Endometrium (tissue), 2 donors: ENCODE measurements around the gene LGALS9C.
"Not testable (repeated sequence)": the region's sequence is repeated elsewhere in the genome, so short reads cannot be mapped to it uniquely, and the experiment has no call there.

Source experiments
- FAIRE-seq: peaks from 2 replicates; lab custom pipeline; 2012; peaks lifted over from hg19 to GRCh38; lab: Jason Lieb, UNC
- donor health status: control.
- donor health status: control.

LGALS9C gene

DNA sequence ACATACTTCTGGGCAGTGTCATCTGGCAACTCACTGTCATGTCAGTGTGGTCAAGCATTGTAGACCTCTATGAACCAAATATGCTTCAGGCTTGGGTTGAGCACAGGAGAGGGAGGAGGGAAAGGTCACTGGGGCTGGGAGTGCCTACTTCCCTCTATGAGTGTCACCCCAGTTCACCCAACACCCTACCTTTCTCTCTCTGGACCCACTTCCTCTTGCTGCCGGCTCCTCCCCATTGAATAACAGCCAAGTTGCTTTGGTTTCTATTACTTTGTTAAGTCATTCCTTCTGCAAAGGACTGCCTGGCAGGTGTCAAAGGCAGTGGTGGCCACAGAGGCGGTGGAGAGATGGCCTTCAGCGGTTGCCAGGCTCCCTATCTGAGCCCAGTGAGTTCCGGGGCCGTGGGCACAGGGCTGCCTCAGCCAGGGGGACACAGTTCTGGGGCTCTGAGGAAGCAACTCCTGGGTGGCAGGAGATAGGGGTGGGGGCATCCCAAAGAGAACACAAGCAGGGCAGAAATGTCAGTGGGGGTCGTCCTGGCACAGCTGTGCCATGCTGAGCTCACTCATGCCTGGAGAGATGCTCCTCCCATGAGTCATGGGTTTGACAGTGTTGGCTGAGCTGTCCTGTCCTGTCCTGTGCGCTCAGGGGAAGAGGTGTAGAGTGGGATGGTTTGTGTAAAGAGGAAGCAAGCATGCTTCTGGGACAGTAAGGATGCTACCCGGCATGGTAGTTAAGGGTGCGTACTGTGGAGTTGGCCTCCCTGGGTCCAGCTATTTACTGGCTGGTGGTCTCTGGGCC, at the start of gene LGALS9C:
TSS of gene LGALS9C (plus strand) at position 282 of the 801 bp plus-strand sequence. CDS start at position 348, 66 bp downstream.
- FAIRE-seq, result not testable (repeated sequence)

DNA sequence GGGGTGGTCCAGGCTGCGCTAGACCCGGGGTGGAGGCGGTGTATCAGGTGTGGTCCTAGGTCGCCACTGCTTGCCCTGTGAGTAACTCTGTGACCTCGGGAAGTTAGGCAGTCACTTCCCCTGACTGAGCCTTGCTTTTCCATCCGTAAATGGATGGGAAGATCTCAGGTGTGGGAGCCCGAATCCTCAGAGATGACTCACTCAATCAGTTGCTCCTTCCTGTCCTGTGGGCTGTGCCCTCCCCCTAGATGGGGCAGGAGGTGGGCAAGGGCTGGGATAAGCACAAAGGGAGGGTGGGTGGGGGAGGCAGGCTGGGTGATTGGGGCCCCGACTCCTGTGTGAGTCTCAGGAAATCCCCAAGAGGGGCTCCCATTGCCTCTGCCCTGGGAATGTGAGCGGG, 44.4 kb upstream of the LGALS9C start:
- not testable (repeated sequence) for FAIRE-seq

- not testable (repeated sequence) for FAIRE-seq
Measured at GRCh38 chr17:18439465-18439870, 37.1 kb upstream of the LGALS9C start.

GRCh38 chr17:18442093-18442492, 34.5 kb upstream of the LGALS9C start:
- not testable (repeated sequence) for FAIRE-seq

DNA sequence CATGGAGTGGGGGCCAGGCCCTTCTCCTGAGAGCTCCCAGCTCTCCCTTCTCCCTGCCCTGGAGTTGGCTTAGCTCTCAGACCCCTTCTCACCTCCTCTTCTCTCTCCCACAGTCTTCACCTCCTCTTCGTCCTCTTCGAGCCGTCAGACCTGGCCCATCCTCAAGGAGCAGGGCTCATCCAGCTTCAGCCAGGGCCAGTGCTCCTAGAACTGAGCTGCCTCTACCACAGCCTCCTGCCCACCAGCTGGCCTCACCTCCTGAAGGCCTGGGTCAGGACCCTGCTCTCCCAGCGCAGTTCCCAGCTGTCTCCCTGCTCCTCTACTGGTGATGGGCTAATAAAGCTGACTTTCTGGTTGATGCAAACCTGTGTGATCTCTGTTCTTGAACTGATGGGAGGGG, 34.1 kb upstream of the LGALS9C start:
- not testable (repeated sequence) for FAIRE-seq

- not testable (repeated sequence) for FAIRE-seq
Measured at GRCh38 chr17:18447476-18448205, 28.9 kb upstream of the LGALS9C start.

DNA sequence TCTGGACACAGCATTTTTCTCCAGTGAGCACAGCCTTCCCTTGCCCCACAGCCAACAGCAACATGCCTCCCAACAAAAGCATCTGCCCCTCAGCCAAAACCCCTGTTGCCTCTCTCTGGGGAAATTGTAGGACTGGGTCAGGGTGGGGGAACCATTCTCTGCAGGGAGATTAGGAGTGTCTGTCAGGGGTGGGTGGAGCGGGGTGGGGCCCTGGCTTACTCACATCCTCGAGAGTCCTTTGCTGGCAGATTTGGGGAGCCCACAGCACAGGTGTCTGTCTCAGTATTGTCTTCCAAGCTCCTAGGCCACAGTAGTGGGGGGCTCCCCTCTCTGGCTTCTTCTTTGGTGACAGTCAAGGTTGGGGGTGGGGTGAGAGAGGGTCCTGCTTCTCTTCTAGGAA, 28.3 kb upstream of the LGALS9C start:
- FAIRE-seq, result not testable (repeated sequence)

- FAIRE-seq, result not testable (repeated sequence)
Measured at GRCh38 chr17:18449833-18450232, 26.8 kb upstream of the LGALS9C start.

GRCh38 chr17:18450998-18451397, 25.6 kb upstream of the LGALS9C start:
- not testable (repeated sequence) for FAIRE-seq

GRCh38 chr17:18451969-18452368, 24.6 kb upstream of the LGALS9C start:
- not testable (repeated sequence) for FAIRE-seq

GRCh38 chr17:18459035-18459434, 17.6 kb upstream of the LGALS9C start:
- FAIRE-seq, result not testable (repeated sequence)

DNA sequence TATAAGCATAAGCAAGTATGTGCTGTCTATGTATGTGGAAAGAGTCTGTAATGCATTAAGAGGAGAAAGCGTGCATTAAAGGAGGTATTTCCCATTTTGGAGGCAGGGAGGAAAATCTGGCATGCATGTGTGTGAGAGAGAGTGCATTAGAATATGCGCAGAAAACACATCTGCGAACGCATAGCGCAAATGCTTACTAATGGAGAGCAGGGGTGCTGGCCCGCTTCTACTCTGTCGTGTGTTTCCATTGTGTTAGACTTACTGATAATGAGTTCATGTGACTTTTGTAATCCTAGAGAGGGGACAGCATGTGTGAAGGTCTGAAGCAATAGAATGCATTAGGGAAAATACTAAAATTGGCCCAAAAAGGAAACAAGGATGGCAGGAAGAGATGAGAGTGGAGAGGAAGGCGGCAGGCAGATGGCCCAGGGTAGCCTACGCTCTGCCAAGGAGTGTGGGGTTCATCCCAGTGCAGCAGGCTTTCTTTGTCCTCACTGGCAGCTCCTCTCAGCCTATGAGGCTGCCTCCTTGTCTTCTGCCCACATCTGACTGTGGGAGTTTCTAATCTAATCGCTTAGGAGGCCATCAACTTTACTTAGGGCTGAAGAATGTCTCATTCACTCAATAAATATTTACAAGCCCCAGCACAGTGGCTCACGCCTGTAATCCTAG, 12.6 kb upstream of the LGALS9C start:
- not testable (repeated sequence) for FAIRE-seq

DNA sequence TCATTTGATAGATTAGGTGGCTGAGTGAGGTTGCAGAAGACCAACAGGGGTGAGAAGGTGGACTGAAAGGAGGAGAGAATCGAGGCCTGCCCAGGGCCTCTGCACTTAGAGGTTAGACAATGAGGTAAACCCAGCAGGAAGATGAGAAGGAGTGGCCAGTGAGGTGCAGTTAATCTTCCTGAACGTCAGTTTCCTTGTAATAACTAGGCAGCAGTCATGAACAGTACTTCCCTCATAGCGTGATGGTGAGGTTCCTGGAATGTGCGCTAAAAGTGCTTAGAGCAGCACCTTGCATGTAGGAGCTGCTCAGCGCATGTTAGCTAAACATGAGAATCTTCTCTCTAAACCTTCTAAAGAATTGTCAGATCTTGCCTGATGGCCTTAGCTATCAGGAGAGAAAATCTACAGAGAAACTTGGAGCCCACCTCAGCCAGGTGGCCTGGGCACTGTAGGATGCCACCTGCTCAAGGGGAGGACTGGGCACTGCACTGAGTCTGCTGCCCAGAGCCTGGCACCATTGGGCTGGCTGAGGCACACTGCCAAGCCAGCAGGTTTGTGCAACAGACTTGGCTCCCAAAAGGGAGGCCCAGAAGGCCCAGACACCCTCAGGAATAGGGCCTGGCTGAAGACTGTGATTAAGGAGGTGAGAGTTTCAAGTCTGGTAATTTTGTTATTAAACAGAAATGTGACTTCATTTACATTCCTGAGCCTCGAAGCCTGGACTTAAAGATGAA, 10.2 kb upstream of the LGALS9C start:
- not testable (repeated sequence) for FAIRE-seq

DNA sequence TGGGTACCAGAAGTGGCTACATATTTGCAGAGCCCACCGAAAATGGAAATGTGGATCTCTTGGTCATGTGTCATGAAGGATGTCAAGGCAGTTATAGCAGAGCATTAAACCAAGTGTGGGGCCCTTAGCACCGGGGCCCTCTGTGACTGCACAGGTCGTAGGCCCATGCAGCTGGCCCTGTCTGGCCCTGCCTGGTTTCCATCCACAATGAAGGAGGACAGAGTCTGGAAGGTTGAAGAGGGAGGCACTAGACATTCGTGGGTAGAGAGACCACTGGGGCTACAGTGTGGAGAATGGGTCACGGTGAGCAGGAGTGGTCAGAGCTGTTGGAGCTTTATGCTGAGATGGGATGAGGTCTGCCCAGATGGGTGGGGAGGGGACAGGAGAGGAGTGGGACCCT, 9.6 kb upstream of the LGALS9C start:
- FAIRE-seq, result not testable (repeated sequence)

- FAIRE-seq, result peak; percentile 85
Measured at GRCh38 chr17:18468472-18469171, 8.0 kb upstream of the LGALS9C start.

DNA sequence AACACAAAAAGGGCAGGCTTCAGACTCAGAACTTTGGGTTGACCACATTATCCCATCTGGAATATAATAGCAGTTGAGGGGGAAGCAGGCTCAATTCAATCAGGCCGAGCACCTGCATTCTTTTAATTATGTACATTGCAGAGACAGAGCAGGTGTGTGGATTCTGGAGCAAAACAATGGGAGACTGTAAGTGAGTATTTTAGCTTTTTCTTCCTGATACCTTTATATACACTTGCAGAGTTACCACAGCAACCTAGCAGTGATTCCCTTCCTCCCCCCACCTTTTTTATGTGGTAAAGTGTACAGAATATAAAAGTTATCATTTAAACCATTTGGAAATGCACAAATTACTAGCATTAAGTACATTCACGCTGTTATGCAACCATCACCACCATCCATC, 6.8 kb upstream of the LGALS9C start:
- FAIRE-seq, result not testable (repeated sequence)

DNA sequence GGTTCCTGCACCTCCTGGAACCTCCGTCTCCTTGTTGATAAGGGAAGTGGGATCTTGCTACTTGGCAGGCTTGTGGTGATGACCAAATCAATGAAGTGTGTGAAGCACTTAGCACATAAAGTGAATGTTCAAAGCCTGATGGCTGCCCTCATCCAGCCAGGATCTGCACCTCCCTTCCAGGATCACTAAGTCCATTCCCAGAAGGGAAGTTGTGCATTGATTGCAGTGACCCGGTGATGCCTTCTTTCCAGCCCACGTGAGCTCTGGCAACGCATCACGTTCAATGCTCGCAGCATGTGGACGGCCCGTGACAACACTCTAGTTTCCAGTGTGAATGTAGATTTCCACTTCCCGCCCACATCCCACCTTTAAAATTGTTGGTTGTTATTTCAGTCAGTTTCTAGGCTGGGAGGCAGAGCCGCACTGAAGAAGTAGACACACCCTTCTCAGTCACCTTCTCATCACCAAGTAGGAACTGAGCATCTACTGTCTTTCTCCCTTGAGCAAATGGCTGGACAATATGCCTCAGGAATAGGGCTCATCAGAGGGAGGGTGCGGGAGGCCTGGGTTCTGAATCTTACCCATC, 6.2 kb upstream of the LGALS9C start:
- FAIRE-seq, result not testable (repeated sequence)

DNA sequence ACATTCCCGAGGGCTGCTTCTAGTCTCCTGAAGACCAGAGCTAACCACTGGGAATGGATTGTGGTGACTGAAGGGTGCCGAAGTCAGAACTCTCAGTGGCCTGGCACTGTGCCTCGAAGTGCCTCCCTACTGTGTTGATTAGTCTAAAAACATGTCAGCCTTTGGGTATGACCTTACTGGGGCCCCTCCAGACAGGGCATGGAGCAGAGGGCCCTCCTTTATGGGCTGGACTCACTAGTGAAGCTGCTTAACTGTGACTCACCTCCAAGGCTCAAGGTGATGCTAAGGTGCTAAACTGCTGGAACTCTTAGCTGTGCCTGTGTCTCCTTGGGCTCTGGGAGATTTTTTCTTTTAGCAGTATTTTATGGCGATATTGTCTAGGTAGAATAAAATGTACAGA, 2.6 kb upstream of the LGALS9C start:
- not testable (repeated sequence) for FAIRE-seq

- FAIRE-seq, result not testable (repeated sequence)
Measured at GRCh38 chr17:18474754-18475153, 1.8 kb upstream of the LGALS9C start.

DNA sequence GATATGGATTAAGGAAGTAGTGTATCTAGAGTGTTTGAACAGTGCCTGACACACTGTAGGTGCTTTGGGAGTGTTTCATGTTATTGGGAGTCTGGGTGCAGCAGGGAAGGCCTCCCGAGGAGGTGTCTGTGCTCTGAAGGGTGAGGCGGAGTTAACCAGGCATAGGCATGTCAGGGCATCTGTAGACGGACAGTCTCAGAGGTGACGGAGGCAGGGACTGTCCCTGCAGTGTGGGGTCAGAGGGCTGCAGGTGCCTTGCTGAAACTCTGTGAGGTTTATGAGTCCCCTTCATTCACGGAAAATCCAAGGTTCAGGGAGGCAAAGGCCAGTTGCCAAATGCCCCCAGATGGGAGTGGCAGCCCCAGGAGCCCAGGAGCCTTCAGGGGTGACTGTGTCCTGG, 778 bp downstream of the LGALS9C start:
- not testable (repeated sequence) for FAIRE-seq

DNA sequence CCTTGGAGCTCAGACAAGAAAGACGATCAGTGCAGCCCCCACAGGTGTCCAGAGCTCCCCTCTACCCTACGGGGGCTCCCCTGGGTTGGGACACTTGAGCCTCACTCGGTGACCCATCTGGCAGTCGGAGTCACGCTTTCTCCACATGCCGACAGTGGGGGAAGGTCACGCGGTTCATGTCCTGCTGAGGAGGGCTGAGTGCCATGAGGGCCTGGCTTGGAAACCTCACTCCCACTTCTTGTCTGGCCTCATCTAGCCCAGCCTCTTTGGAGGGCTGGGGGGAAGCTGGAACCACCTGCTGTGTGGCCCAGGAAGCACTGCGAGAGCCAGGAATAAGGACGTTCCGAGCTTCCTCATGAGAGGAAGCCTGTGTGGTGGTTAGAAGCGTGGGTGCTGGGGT, 1.8 kb downstream of the LGALS9C start:
- FAIRE-seq, result not testable (repeated sequence)
